ENCODE measurements around the gene RIBC2.
"Not testable (repeated sequence)": the region's sequence is repeated elsewhere in the genome, so short reads cannot be mapped to it uniquely, and the experiment has no call there.

GRCh38 chr22:45436871-45437517, 23.5 kb downstream of the RIBC2 start:
- TF ChIP-seq CTCF (conservative IDR thresholded peaks at IDR 0.05; ENCODE audit: low read depth, low read length); CEBPB (IDR thresholded peaks at IDR 0.05; ENCODE audit: low read depth, low read length); SMC3 (IDR thresholded peaks at IDR 0.05; ENCODE audit: low read depth, low read length); POLR2A (IDR thresholded peaks at IDR 0.05; ENCODE audit: low read depth, low read length); MAFK (IDR thresholded peaks at IDR 0.05; ENCODE audit: low read depth, low read length); MXI1 (IDR thresholded peaks at IDR 0.05; ENCODE audit: borderline replicate concordance, low read depth, low read length); RCOR1 (IDR thresholded peaks at IDR 0.05; ENCODE audit: insufficient replicate concordance, low read length); ELK1 (IDR thresholded peaks at IDR 0.05; ENCODE audit: borderline replicate concordance, low read depth, low read length); NFE2L2 (IDR thresholded peaks at IDR 0.05; ENCODE audit: low read depth, low read length); USF2 (IDR thresholded peaks at IDR 0.05; ENCODE audit: low read depth, low read length); RAD21 (IDR thresholded peaks at IDR 0.05; ENCODE audit: low read length): not testable (repeated sequence)

Measured in IMR-90 (cell line).